SK-N-SH (cell line): Measurements from ENCODE around the gene LRRFIP2. TPM values are rescaled to one million over a fixed set of nuclear protein-coding genes. Genes with fewer than 3 reads are reported as not detected.
A peak's percentile ranks its signal among the peaks of the same experiment; 100 is the strongest.

Source experiments
- CTCF ChIA-PET: fragments of 300-600, 350-600 bp; formaldehyde crosslinking; extraction: SDS; loops from one replicate; lab custom pipeline; 2021; lab: Yijun Ruan, JAX
- POLR2A ChIA-PET: fragments of 350-600 bp; sonication (Branson Sonifier 250); formaldehyde crosslinking; extraction: SDS; loops from one replicate; lab custom pipeline; 2020; ENCODE audit warnings: antibody characterized with exemption, inconsistent platforms; lab: Yijun Ruan, JAX
- DNase-seq: peaks from one replicate; pipeline ENCODE4 v3.0.0; 2012
- H2AFZ ChIP-seq: fragments of 200-600 bp; sonication (generic); 2 replicates; pipeline ENCODE4 v1.8.1; 2016; ENCODE audit warnings: antibody characterized with exemption, mild to moderate bottlenecking, low read depth
- H3F3A ChIP-seq: fragments of 200-600 bp; sonication (generic); replicated peaks from 2 replicates; pipeline ENCODE3; 2016; ENCODE audit warnings: antibody characterized with exemption, mild to moderate bottlenecking; ENCODE audit not compliant: insufficient read depth
- H3K27ac ChIP-seq, 2 experiments: fragments of 200-500 bp in 1 of 2; fragments of 200-600 bp in 1 of 2; sonication (Bioruptor generic) in 1 of 2; sonication (generic), shearing (Covaris generic) in 1 of 2; 2 replicates each; pipeline versions ENCODE4 v1.5.1 to v1.6.1; 2014 to 2016; ENCODE audit warnings: low read depth in 2 of 2, inconsistent platforms in 1 of 2, low read length in 1 of 2, mild to moderate bottlenecking in 1 of 2, mixed read lengths in 1 of 2
- H3K27me3 ChIP-seq: fragments of 200-600 bp; sonication (generic), shearing (Covaris generic); 2 replicates; pipeline ENCODE4 v1.6.1; 2016; ENCODE audit warnings: mixed run types; ENCODE audit not compliant: insufficient read depth
- H3K36me3 ChIP-seq, 2 experiments: fragments of 200-500 bp in 1 of 2; fragments of 200-600 bp in 1 of 2; sonication (Bioruptor generic) in 1 of 2; sonication (generic) in 1 of 2; replicated peaks in 1 of 2; 2 replicates each; pipeline versions ENCODE3 to v1.5.1; 2014 to 2016; ENCODE audit warnings: low read length in 1 of 2, mild to moderate bottlenecking in 1 of 2; ENCODE audit not compliant: insufficient read depth in 2 of 2, control insufficient read depth in 1 of 2
- H3K4me1 ChIP-seq, 2 experiments: fragments of 200-500 bp in 1 of 2; fragments of 200-600 bp in 1 of 2; sonication (Bioruptor generic) in 1 of 2; sonication (generic), shearing (Covaris generic) in 1 of 2; 2 replicates each; pipeline versions ENCODE4 v1.5.1 to v1.6.1; 2014 to 2016; ENCODE audit warnings: low read depth in 1 of 2, low read length in 1 of 2, mixed run types in 1 of 2; ENCODE audit not compliant: insufficient read depth in 2 of 2, control insufficient read depth in 1 of 2
- H3K4me2 ChIP-seq: fragments of 200-600 bp; sonication (generic), shearing (Covaris generic); 2 replicates; pipeline ENCODE4 v1.6.1; 2017; ENCODE audit warnings: mixed run types
- H3K4me3 ChIP-seq, 2 experiments: fragments of 200-500 bp in 1 of 2; fragments of 200-600 bp in 1 of 2; sonication (Bioruptor generic) in 1 of 2; sonication (generic), shearing (Covaris generic) in 1 of 2; 2 replicates each; pipeline versions ENCODE4 v1.5.1 to v1.8.1; 2014 to 2016; ENCODE audit warnings: low read depth in 2 of 2, inconsistent platforms in 1 of 2, low read length in 1 of 2, mild to moderate bottlenecking in 1 of 2, mixed read lengths in 1 of 2, moderate library complexity in 1 of 2
- H3K79me2 ChIP-seq: fragments of 200-600 bp; sonication (generic); 2 replicates; pipeline ENCODE4 v1.8.1; 2017; ENCODE audit warnings: mild to moderate bottlenecking; ENCODE audit not compliant: insufficient read depth
- H3K9ac ChIP-seq: fragments of 200-600 bp; sonication (generic); 2 replicates; pipeline ENCODE4 v1.6.1; 2017; ENCODE audit warnings: mixed run types
- H3K9me2 ChIP-seq: fragments of 200-600 bp; sonication (generic); 2 replicates; pipeline ENCODE4 v1.6.1; 2017; ENCODE audit warnings: mixed run types
- H3K9me3 ChIP-seq: fragments of 200-600 bp; sonication (generic); 2 replicates; pipeline ENCODE4 v1.6.1; 2017; ENCODE audit warnings: mixed run types, mild to moderate bottlenecking, moderate library complexity
- H4K20me1 ChIP-seq: fragments of 200-600 bp; sonication (generic); 2 replicates; pipeline ENCODE4 v1.6.1; 2017; ENCODE audit warnings: mild to moderate bottlenecking, mixed run types; ENCODE audit not compliant: insufficient read depth
- CHD2 ChIP-seq: fragments of 150-350 bp; IDR thresholded peaks from 2 replicates; pipeline ENCODE4 v1.6.1; 2018; ENCODE audit warnings: low read length; ENCODE audit not compliant: partially characterized antibody
- ELF1 ChIP-seq: IDR thresholded peaks from 2 replicates; pipeline ENCODE4 v1.4.0; 2012
- GATA2 ChIP-seq: sonication (generic); formaldehyde crosslinking; IDR thresholded peaks from 2 replicates; pipeline ENCODE4 v1.5.0; 2020; ENCODE audit warnings: mild to moderate bottlenecking, missing genetic modification reagents
- MEF2A ChIP-seq: IDR thresholded peaks from 2 replicates; pipeline ENCODE4 v1.4.0; 2012; ENCODE audit warnings: low read depth, borderline replicate concordance
- MXI1 ChIP-seq: IDR thresholded peaks from 2 replicates; pipeline ENCODE4 v1.6.1; 2012; ENCODE audit warnings: mild to moderate bottlenecking, low read depth, low read length, improper control_type of control experiment
- NFIC ChIP-seq: IDR thresholded peaks from 2 replicates; pipeline ENCODE4 v1.4.0; 2012; ENCODE audit warnings: borderline replicate concordance
- NRF1 ChIP-seq: IDR thresholded peaks from 2 replicates; pipeline ENCODE4 v1.6.1; 2012; ENCODE audit warnings: low read depth, mild to moderate bottlenecking, low read length
- RAD21 ChIP-seq: IDR thresholded peaks from 2 replicates; pipeline ENCODE4 v1.6.1; 2012; ENCODE audit warnings: mild to moderate bottlenecking, low read length
- RFX5 ChIP-seq: IDR thresholded peaks from 2 replicates; pipeline ENCODE4 v1.6.1; 2012; ENCODE audit warnings: mild to moderate bottlenecking, improper control_type of control experiment, low read length
- RXRA ChIP-seq: IDR thresholded peaks from 2 replicates; pipeline ENCODE4 v1.4.0; 2012; ENCODE audit warnings: low read depth, mild to moderate bottlenecking, borderline replicate concordance
- SIN3A ChIP-seq: IDR thresholded peaks from 2 replicates; pipeline ENCODE4 v1.6.1; 2012; ENCODE audit warnings: low read depth, mild to moderate bottlenecking, low read length, moderate library complexity, borderline replicate concordance
- SMC3 ChIP-seq: IDR thresholded peaks from 2 replicates; pipeline ENCODE4 v1.6.1; 2012; ENCODE audit warnings: low read depth, low read length, improper control_type of control experiment
- TCF12 ChIP-seq: IDR thresholded peaks from 2 replicates; pipeline ENCODE4 v1.4.0; 2012
- WGBS: methylation state at CpG from one replicate; pipeline ENCODE4 v1.1.6; 2017; ENCODE audit warnings: low lambda C conversion rate; 5-methylcytosine and 5-hydroxymethylcytosine counted together
- polyA plus RNA-seq, 3 experiments: library from polyadenylated mRNA; depleted of rRNA; stranded (reverse); fragments of >200 nt; gene quantifications; 2 replicates each; pipeline ENCODE4 v1.2.3, GENCODE V29; 2012
- TF ChIP-seq, protein P1 (sequence below): fragments of 150-350 bp; IDR thresholded peaks from 2 replicates; pipeline ENCODE4 v1.6.1; 2017; ENCODE audit warnings: antibody characterized with exemption, low read length, low read depth, borderline replicate concordance
- TF ChIP-seq, protein P2 (sequence below): fragments of 200-600 bp; sonication (generic); IDR thresholded peaks from 2 replicates; pipeline ENCODE4 v1.6.1; 2017; ENCODE audit warnings: antibody characterized with exemption, mild to moderate bottlenecking, moderate library complexity
- TF ChIP-seq, protein P3 (sequence below): IDR thresholded peaks from 2 replicates; pipeline ENCODE4 v1.4.0; 2012; ENCODE audit warnings: low read depth
- TF ChIP-seq, protein P4 (sequence below): IDR thresholded peaks from 2 replicates; pipeline ENCODE4; 2012
- TF ChIP-seq, protein P5 (sequence below): fragments of 150-350 bp; IDR thresholded peaks from 2 replicates; pipeline ENCODE4 v1.6.1; 2016; ENCODE audit warnings: mild to moderate bottlenecking, low read depth, low read length

LRRFIP2 gene
- polyA plus RNA-seq, 1 of the 3 experiments (the other 2 are of a cell fraction): 27.2 TPM

DNA sequence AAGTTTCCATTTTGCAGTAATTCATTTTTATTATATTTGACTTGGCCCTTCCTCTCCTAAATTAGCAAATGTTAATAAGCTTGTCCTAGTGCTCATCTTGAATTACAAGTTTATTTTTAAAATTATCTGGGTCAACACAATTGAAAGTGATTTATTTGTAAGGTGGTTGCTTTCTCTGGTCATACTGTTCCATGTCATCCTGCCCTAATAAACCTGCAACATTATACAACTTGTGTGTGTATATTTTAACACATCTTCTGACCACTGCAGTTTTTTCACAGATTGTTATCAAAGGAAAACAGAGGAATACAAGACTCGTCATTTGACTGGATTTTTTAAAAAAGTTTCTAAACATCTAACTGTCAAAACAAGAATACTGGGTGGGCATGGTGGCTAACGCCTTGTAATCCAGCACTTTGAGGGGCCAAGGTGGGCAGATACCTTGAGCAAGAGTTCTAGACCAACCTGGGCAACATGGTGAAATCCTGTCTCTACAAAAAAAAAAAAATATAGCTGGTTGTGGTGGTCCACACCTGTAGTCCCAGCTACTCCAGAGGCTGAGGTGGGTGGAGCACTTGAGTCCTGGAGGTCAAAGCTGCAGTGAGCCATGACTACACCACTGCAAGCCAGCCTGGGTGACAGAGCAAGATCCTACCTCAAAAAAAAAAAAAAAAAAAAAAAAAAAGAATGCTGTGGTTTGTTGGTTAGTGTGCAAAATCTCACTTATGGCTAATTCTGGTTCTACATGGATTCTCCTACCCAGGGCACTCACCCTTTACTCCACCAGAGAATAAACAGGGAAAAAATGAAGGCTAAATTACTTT lies 5.0 kb upstream of the LRRFIP2 start:
- Histone ChIP-seq H3K27me3 (no peaks in the 10 kb centered on the region), H3K4me1 (peaks cover 13 to 37% of the 10 kb centered on the region in 2 experiments), H3K9ac (no peak overlapping the region), H2AFZ (no peak overlapping the region), H3F3A (peaks cover 40% of the 10 kb centered on the region), H4K20me1 (peaks cover 3% of the 10 kb centered on the region; the same call in 1 of the 2 replicates), H3K4me3 (no peak overlapping the region), H3K79me2 (peaks cover 75% of the 10 kb centered on the region), H3K27ac (no peak overlapping the region), H3K4me2 (no peak overlapping the region; the same call in 1 of the 2 replicates), H3K9me3 (no peaks in the 10 kb centered on the region), H3K36me3 (peaks cover 3 to 9% of the 10 kb centered on the region in 2 experiments), H3K9me2 (no peaks in the 10 kb centered on the region)
- no peak for DNase-seq
- ChIA-PET CTCF (no interaction called here), POLR2A (no interaction called here)
- WGBS: 96% methylated on average over 2 of the region's 2 CpGs
- TF ChIP-seq, protein P1, sequence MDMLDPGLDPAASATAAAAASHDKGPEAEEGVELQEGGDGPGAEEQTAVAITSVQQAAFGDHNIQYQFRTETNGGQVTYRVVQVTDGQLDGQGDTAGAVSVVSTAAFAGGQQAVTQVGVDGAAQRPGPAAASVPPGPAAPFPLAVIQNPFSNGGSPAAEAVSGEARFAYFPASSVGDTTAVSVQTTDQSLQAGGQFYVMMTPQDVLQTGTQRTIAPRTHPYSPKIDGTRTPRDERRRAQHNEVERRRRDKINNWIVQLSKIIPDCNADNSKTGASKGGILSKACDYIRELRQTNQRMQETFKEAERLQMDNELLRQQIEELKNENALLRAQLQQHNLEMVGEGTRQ: no peak
- TF ChIP-seq NRF1: no peak
- TF ChIP-seq MEF2A: no peak
- TF ChIP-seq, protein P2, sequence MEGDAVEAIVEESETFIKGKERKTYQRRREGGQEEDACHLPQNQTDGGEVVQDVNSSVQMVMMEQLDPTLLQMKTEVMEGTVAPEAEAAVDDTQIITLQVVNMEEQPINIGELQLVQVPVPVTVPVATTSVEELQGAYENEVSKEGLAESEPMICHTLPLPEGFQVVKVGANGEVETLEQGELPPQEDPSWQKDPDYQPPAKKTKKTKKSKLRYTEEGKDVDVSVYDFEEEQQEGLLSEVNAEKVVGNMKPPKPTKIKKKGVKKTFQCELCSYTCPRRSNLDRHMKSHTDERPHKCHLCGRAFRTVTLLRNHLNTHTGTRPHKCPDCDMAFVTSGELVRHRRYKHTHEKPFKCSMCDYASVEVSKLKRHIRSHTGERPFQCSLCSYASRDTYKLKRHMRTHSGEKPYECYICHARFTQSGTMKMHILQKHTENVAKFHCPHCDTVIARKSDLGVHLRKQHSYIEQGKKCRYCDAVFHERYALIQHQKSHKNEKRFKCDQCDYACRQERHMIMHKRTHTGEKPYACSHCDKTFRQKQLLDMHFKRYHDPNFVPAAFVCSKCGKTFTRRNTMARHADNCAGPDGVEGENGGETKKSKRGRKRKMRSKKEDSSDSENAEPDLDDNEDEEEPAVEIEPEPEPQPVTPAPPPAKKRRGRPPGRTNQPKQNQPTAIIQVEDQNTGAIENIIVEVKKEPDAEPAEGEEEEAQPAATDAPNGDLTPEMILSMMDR: no peak
- TF ChIP-seq RAD21: no peak
- no peak for TF ChIP-seq TCF12
- TF ChIP-seq, protein P3, sequence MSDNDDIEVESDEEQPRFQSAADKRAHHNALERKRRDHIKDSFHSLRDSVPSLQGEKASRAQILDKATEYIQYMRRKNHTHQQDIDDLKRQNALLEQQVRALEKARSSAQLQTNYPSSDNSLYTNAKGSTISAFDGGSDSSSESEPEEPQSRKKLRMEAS: no peak
- no peak for TF ChIP-seq ELF1

DNA sequence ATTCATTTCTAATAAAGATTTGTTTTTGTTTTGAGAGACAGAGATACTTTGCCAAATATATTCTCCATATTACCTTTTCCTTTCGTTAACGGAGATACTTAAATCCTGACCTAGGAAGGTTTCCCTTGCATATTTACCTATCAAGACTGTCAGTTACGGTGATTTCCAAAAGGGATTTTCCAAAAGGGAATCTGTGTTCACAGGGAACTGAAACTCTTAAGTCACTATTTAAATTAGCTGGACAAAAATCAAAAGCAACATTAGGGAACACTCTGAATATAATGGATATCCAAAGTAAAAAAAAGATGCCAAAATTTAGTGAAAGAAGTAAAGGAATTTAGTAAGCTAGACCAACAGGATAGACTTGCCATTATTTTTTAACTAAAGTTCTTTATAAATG lies 576 bp downstream of the LRRFIP2 start:
- H3K27ac ChIP-seq: peak overlapping the region in 1 of 2 experiments; percentile 91; a peak in 3 of 4 replicates
- ChIA-PET POLR2A (no interaction called here), CTCF (no interaction called here)
- no peak for DNase-seq
- no peaks in the 10 kb centered on the region for H3K9me2 ChIP-seq
- H3K36me3 ChIP-seq: peaks cover 12 to 20% of the 10 kb centered on the region in 2 experiments
- no peaks in the 10 kb centered on the region for H3K27me3 ChIP-seq
- H3K4me3 ChIP-seq: peak overlapping the region in 1 of 2 experiments; percentile 92; a peak in 2 of 4 replicates
- H3K4me2 ChIP-seq: peak overlapping the region; percentile 83
- H3K79me2 ChIP-seq: peaks cover 97% of the 10 kb centered on the region
- peaks cover 18% of the 10 kb centered on the region for H3F3A ChIP-seq
- H3K9me3 ChIP-seq: no peaks in the 10 kb centered on the region
- peaks cover 10% of the 10 kb centered on the region for H4K20me1 ChIP-seq
- no peak overlapping the region for H2AFZ ChIP-seq
- WGBS: 91% methylated on average over 3 of the region's 3 CpGs
- H3K9ac ChIP-seq: peak overlapping the region; percentile 93; the same call in 1 of the 2 replicates
- peaks cover 19 to 27% of the 10 kb centered on the region in 2 experiments for H3K4me1 ChIP-seq
- TF ChIP-seq RFX5 (no peak), NRF1 (no peak), CHD2 (no peak), RAD21 (no peak), RXRA (no peak), NFIC (no peak), SIN3A (no peak), MXI1 (no peak), TCF12 (no peak), SMC3 (no peak), GATA2 (CRISPR knock-in tag) (no peak)
- TF ChIP-seq, protein P4, sequence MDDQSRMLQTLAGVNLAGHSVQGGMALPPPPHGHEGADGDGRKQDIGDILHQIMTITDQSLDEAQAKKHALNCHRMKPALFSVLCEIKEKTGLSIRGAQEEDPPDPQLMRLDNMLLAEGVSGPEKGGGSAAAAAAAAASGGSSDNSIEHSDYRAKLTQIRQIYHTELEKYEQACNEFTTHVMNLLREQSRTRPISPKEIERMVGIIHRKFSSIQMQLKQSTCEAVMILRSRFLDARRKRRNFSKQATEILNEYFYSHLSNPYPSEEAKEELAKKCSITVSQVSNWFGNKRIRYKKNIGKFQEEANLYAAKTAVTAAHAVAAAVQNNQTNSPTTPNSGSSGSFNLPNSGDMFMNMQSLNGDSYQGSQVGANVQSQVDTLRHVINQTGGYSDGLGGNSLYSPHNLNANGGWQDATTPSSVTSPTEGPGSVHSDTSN: no peak
- TF ChIP-seq, protein P2: no peak
- TF ChIP-seq, protein P5, sequence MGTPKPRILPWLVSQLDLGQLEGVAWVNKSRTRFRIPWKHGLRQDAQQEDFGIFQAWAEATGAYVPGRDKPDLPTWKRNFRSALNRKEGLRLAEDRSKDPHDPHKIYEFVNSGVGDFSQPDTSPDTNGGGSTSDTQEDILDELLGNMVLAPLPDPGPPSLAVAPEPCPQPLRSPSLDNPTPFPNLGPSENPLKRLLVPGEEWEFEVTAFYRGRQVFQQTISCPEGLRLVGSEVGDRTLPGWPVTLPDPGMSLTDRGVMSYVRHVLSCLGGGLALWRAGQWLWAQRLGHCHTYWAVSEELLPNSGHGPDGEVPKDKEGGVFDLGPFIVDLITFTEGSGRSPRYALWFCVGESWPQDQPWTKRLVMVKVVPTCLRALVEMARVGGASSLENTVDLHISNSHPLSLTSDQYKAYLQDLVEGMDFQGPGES: no peak
